HEK293 (cell line): ENCODE measurements around the gene RRP1.

Source experiments
- CTCF ChIA-PET: fragments of 350-600 bp; formaldehyde crosslinking; extraction: SDS; loops from one replicate; lab custom pipeline; 2021; ENCODE audit warnings: antibody characterized with exemption; lab: Yijun Ruan, JAX
- POLR2A ChIA-PET: fragments of 300-600 bp; formaldehyde crosslinking; extraction: SDS; loops from one replicate; lab custom pipeline; 2020; ENCODE audit warnings: antibody characterized with exemption, inconsistent platforms; lab: Yijun Ruan, JAX
- H3K27ac ChIP-seq: fragments of 200-500 bp; sonication (Bioruptor generic); 2 replicates; pipeline ENCODE4 v1.5.1; 2014; ENCODE audit warnings: low read depth, low read length, control low read depth, inconsistent platforms; ENCODE audit errors: extremely low read depth
- H3K36me3 ChIP-seq, 2 experiments: fragments of 200-500 bp in 1 of 2; sonication (Bioruptor generic) in 1 of 2; 1 replicate in 1 of 2; 2 replicates in 1 of 2; pipeline ENCODE4 v1.5.1; 2014 to 2017; ENCODE audit warnings: inconsistent platforms in 2 of 2, low read length in 2 of 2; ENCODE audit not compliant: control insufficient read depth in 2 of 2, insufficient read depth in 1 of 2
- H3K4me1 ChIP-seq: fragments of 200-500 bp; sonication (Bioruptor generic); 2 replicates; pipeline ENCODE4 v1.5.1; 2014; ENCODE audit warnings: mild to moderate bottlenecking, low read length, inconsistent platforms; ENCODE audit not compliant: control insufficient read depth, insufficient read depth
- H3K4me3 ChIP-seq: 2 replicates; pipeline ENCODE4 v1.5.1; 2011; ENCODE audit warnings: low read depth, mild to moderate bottlenecking, control low read depth, low read length, moderate library complexity
- H3K9me3 ChIP-seq: fragments of 200-500 bp; sonication (Bioruptor generic); 2 replicates; pipeline ENCODE4 v1.5.1; 2014; ENCODE audit warnings: low read depth, low read length, inconsistent platforms; ENCODE audit not compliant: control insufficient read depth, insufficient read depth
- BCL6B ChIP-seq: fragments of 450-650 bp; formaldehyde crosslinking; IDR thresholded peaks from 2 replicates; pipeline ENCODE4 v1.5.1; 2017; ENCODE audit warnings: missing biosample characterization, missing genetic modification characterization
- GLI4 ChIP-seq: fragments of 450-650 bp; formaldehyde crosslinking; IDR thresholded peaks from 2 replicates; pipeline ENCODE4 v1.5.1; 2016; ENCODE audit warnings: missing biosample characterization, missing genetic modification characterization
- IKZF3 ChIP-seq: fragments of 450-650 bp; IDR thresholded peaks from 2 replicates; pipeline ENCODE4 v1.5.0; 2018; ENCODE audit warnings: missing biosample characterization, mild to moderate bottlenecking, missing genetic modification characterization, moderate library complexity
- KLF7 ChIP-seq: fragments of 450-650 bp; formaldehyde crosslinking; IDR thresholded peaks from 2 replicates; pipeline ENCODE4 v1.5.1; 2016; ENCODE audit warnings: missing biosample characterization, missing genetic modification characterization, borderline replicate concordance
- REST ChIP-seq: fragments of 450-650 bp; formaldehyde crosslinking; IDR thresholded peaks from 2 replicates; pipeline ENCODE4 v1.5.1; 2016; ENCODE audit warnings: missing biosample characterization, missing genetic modification characterization
- SETDB1 ChIP-seq: IDR thresholded peaks from one replicate; pipeline ENCODE4 v1.6.1; 2017; ENCODE audit warnings: mild to moderate bottlenecking, low read length, moderate library complexity, mixed read lengths; ENCODE audit not compliant: insufficient read length
- SP3 ChIP-seq: fragments of 450-650 bp; formaldehyde crosslinking; IDR thresholded peaks from 2 replicates; pipeline ENCODE4 v1.5.1; 2016; ENCODE audit warnings: missing biosample characterization, missing genetic modification characterization
- ZBTB44 ChIP-seq: fragments of 450-650 bp; IDR thresholded peaks from 2 replicates; pipeline ENCODE4 v1.5.1; 2018; ENCODE audit warnings: missing biosample characterization, mild to moderate bottlenecking, missing genetic modification characterization
- ZNF121 ChIP-seq: fragments of 450-650 bp; formaldehyde crosslinking; IDR thresholded peaks from 2 replicates; pipeline ENCODE4 v1.5.1; 2016; ENCODE audit warnings: missing biosample characterization, missing genetic modification characterization
- ZNF174 ChIP-seq: fragments of 450-650 bp; formaldehyde crosslinking; IDR thresholded peaks from 2 replicates; pipeline ENCODE4 v1.5.0; 2017; ENCODE audit warnings: missing biosample characterization, mild to moderate bottlenecking, missing genetic modification characterization
- ZNF2 ChIP-seq: fragments of 450-650 bp; formaldehyde crosslinking; IDR thresholded peaks from 2 replicates; pipeline ENCODE4 v1.5.1; 2016; ENCODE audit warnings: missing biosample characterization, missing genetic modification characterization
- ZNF433 ChIP-seq: fragments of 450-650 bp; formaldehyde crosslinking; IDR thresholded peaks from 2 replicates; pipeline ENCODE4 v1.5.1; 2016; ENCODE audit warnings: missing biosample characterization, missing genetic modification characterization, low read depth
- ZNF747 ChIP-seq: fragments of 450-650 bp; formaldehyde crosslinking; IDR thresholded peaks from 2 replicates; pipeline ENCODE4 v1.5.1; 2016; ENCODE audit warnings: missing biosample characterization, missing genetic modification characterization
- ZNF785 ChIP-seq: fragments of 450-650 bp; formaldehyde crosslinking; IDR thresholded peaks from 2 replicates; pipeline ENCODE4 v1.5.1; 2016; ENCODE audit warnings: missing biosample characterization, missing genetic modification characterization
- ZNF792 ChIP-seq: fragments of 450-650 bp; formaldehyde crosslinking; IDR thresholded peaks from 2 replicates; pipeline ENCODE4 v1.5.1; 2016; ENCODE audit warnings: missing biosample characterization, missing genetic modification characterization

The RRP1 gene

DNA sequence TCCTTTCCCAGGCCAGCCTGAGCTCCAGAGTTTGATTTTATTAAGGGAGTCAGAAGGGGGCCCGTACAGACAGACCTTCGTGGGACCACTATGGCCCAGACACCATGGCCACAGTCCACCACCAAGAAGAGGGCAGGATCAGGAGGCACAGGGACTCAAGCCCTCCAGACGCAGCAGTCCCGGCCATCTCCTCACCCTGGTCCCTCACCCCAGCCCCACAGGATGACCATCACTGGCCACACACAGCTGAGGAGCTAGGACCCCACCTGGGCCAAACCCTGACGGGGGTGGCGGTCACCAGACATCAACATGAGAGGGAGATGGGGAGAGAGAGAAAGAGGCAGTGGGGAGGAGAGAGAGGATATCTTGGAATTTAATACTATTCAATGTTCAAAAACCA lies 46.5 kb downstream of the RRP1 start:
- POLR2A ChIA-PET = no interaction called here
- no peaks in the 10 kb centered on the region for H3K36me3 ChIP-seq
- TF ChIP-seq BCL6B (tag by site-specific recombination) (no peak), ZNF174 (tag by site-specific recombination) (no peak), SETDB1 (no peak)
- TF ChIP-seq, all 188 proteins: peak for 0
- Histone ChIP-seq H3K4me1 (no peaks in the 10 kb centered on the region), H3K27ac (no peak overlapping the region), H3K4me3 (no peak overlapping the region), H3K9me3 (no peaks in the 10 kb centered on the region)
- CTCF ChIA-PET = no interaction called here

DNA sequence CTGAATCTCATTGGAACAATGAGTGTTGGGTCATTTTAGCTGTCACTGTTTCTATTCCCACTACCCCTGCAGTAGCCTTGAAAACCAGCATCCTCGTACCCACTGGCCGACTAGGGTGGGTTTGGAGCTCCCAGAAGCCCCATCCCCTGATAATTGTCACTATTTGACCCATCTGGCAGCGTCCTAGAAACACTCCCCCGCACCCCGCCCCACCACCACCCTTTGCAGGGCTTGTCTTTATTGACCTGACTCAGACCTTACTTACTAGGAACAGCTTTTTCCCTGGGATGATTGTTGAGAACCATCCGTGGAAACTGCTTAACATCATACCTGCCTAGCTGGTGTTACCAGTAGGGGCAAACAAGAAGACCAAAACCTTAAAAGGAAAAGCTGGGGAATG lies 47.2 kb downstream of the RRP1 start:
- CTCF ChIA-PET = interaction anchor here (0.6 to 1.5 kb wide), 3 partner anchors 14 to 139 kb away, joined by 3 to 5 read pairs (median 3); no protein-coding TSS in a partner anchor
- no peak overlapping the region for H3K4me3 ChIP-seq
- POLR2A ChIA-PET = no interaction called here
- H3K4me1 ChIP-seq = no peaks in the 10 kb centered on the region
- H3K9me3 ChIP-seq = no peaks in the 10 kb centered on the region
- H3K36me3 ChIP-seq = no peaks in the 10 kb centered on the region
- no peak overlapping the region for H3K27ac ChIP-seq
- TF ChIP-seq IKZF3 (tag by site-specific recombination) (no peak), ZNF433 (tag by site-specific recombination) (no peak), SP3 (tag by site-specific recombination) (no peak), ZBTB44 (tag by site-specific recombination) (no peak), KLF7 (tag by site-specific recombination) (no peak), ZNF785 (tag by site-specific recombination) (no peak), ZNF747 (tag by site-specific recombination) (no peak), REST (tag by site-specific recombination) (no peak)

DNA sequence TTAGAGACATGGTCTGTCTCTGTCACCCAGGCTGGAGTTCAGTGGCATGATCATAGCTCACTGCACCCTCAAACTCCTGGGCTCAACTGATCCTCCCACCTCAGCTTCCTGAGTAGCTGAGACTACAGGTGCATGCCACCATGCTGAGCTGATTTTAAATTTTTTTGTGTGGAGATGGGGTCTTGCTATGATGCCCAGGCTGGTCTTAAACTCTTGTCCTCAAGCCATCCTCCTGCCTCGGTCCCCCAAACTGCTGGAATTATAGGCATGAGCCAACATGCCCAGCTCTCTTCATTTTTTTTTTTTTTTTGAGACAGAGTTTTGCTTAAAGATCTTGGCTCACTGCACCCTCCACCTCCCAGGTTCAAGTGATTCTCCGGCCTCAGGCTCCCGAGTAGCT lies 50.9 kb downstream of the RRP1 start:
- Histone ChIP-seq H3K4me3 (no peak overlapping the region), H3K4me1 (no peaks in the 10 kb centered on the region), H3K9me3 (no peaks in the 10 kb centered on the region), H3K27ac (no peak overlapping the region), H3K36me3 (no peaks in the 10 kb centered on the region)
- ChIA-PET CTCF (interaction anchor here (2.0 kb wide), 1 partner anchor 29 kb away, joined by 4 read pairs; no protein-coding TSS in a partner anchor), POLR2A (interaction anchor here (0.6 kb wide), 1 partner anchor 485 kb away, joined by 3 read pairs; no protein-coding TSS in a partner anchor)
- TF ChIP-seq ZNF2 (tag by site-specific recombination) (no peak), ZNF792 (no peak), GLI4 (tag by site-specific recombination) (no peak), ZNF121 (tag by site-specific recombination) (peak; percentile 76)
